ENCODE data around the gene CCDC154. TPM values are rescaled to one million over a fixed set of nuclear protein-coding genes. Genes with fewer than 3 reads are reported as not detected.

The CCDC154 gene
- total and polyA plus RNA-seq, 2 experiments from 2014 or later: 0.31 TPM; not detected in 1

DNA sequence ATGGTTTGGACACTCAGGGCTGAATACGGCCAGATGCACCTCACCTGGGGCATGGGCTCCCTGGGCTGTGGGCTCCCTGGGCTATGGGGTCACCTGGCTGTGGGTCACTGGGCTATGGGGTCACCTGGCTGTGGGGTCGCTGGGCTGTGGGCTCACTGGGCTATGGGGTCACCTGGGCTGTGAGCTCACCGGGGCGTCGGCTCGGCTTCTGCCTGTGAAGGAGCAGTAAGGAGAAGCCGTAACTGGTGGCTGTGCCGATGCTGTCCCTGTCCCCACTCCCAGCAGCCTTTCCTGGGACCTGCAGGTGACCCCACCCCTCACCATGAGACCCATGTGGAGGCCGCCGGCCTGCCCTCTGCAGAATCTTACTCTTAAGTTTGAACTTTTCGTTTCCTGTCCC is 15.3 kb downstream of the CCDC154 start (continued):
- no peak for TF ChIP-seq ZNF114 (CRISPR knock-in tag; IDR thresholded peaks at IDR 0.05)
- no peak for TF ChIP-seq NANOG (IDR thresholded peaks at IDR 0.05; ENCODE audit: borderline replicate concordance)
- no peak for TF ChIP-seq ZNF462 (CRISPR knock-in tag; IDR thresholded peaks at IDR 0.05)
- TF ChIP-seq ZNF331 (CRISPR knock-in tag; IDR thresholded peaks at IDR 0.05; ENCODE audit: low read depth): no peak
- TF ChIP-seq STAT1 (IDR thresholded peaks at IDR 0.05; ENCODE audit: unreplicated experiment): no peak
- TF ChIP-seq JUNB (IDR thresholded peaks at IDR 0.05; ENCODE audit: unreplicated experiment): no peak

DNA sequence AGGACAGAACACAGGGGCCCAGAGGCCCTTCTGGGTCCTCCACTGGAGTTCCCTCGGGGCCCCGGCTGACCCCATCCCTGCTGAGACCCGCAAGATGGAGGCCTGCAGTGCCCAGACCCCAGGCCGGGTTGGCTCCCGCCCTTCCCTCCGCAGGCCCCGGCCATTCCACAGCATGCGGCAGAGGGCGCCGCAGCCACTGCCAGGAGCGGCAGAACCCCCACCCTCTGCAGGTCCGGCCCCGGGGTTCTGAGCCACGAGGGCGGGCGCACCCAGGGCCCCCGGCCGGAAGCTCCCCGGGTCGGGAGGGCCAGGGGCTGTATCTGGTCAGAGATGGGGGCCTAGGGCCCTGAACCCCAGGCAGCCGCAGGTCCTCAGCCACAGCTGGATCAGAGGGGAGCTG is 15.8 kb downstream of the CCDC154 start:
- Histone ChIP-seq H3K36me3 (ENCODE audit: insufficient read depth) (no peaks in the 10 kb centered on the region), H3K9me2 (ENCODE audit: insufficient read depth) (no peaks in the 10 kb centered on the region), H3K4me1 (ENCODE audit: insufficient read depth) (no peaks in the 10 kb centered on the region), H3K4me3 (no peak overlapping the region), H3K79me2 (replicated peaks; ENCODE audit: insufficient read depth) (no peaks in the 10 kb centered on the region), H3K27ac (ENCODE audit: low read depth) (no peak overlapping the region), H3K4me2 (no peak overlapping the region), H4K20me1 (replicated peaks; ENCODE audit: insufficient read depth) (no peaks in the 10 kb centered on the region), H2AFZ (peak overlapping the region; percentile 43), H3F3A (replicated peaks; ENCODE audit: low read depth) (no peaks in the 10 kb centered on the region), H3K27me3 (ENCODE audit: insufficient read depth) (no peaks in the 10 kb centered on the region)
- Mint-ChIP-seq H3K9me3 (no peaks in the 10 kb centered on the region; the same call in 2 of the 3 replicates), H3K4me1 (no peaks in the 10 kb centered on the region), H3K27ac (no peak overlapping the region), H3K4me3 (no peak overlapping the region), H3K27me3 (ENCODE audit: insufficient read depth, low read depth, poor library complexity) (peaks cover 9% of the 10 kb centered on the region), H3K36me3 (ENCODE audit: low read depth) (no peaks in the 10 kb centered on the region)
- TF ChIP-seq, protein P1, sequence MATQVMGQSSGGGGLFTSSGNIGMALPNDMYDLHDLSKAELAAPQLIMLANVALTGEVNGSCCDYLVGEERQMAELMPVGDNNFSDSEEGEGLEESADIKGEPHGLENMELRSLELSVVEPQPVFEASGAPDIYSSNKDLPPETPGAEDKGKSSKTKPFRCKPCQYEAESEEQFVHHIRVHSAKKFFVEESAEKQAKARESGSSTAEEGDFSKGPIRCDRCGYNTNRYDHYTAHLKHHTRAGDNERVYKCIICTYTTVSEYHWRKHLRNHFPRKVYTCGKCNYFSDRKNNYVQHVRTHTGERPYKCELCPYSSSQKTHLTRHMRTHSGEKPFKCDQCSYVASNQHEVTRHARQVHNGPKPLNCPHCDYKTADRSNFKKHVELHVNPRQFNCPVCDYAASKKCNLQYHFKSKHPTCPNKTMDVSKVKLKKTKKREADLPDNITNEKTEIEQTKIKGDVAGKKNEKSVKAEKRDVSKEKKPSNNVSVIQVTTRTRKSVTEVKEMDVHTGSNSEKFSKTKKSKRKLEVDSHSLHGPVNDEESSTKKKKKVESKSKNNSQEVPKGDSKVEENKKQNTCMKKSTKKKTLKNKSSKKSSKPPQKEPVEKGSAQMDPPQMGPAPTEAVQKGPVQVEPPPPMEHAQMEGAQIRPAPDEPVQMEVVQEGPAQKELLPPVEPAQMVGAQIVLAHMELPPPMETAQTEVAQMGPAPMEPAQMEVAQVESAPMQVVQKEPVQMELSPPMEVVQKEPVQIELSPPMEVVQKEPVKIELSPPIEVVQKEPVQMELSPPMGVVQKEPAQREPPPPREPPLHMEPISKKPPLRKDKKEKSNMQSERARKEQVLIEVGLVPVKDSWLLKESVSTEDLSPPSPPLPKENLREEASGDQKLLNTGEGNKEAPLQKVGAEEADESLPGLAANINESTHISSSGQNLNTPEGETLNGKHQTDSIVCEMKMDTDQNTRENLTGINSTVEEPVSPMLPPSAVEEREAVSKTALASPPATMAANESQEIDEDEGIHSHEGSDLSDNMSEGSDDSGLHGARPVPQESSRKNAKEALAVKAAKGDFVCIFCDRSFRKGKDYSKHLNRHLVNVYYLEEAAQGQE (IDR thresholded peaks at IDR 0.05; ENCODE audit: unreplicated experiment): no peak
- TF ChIP-seq, protein P2, sequence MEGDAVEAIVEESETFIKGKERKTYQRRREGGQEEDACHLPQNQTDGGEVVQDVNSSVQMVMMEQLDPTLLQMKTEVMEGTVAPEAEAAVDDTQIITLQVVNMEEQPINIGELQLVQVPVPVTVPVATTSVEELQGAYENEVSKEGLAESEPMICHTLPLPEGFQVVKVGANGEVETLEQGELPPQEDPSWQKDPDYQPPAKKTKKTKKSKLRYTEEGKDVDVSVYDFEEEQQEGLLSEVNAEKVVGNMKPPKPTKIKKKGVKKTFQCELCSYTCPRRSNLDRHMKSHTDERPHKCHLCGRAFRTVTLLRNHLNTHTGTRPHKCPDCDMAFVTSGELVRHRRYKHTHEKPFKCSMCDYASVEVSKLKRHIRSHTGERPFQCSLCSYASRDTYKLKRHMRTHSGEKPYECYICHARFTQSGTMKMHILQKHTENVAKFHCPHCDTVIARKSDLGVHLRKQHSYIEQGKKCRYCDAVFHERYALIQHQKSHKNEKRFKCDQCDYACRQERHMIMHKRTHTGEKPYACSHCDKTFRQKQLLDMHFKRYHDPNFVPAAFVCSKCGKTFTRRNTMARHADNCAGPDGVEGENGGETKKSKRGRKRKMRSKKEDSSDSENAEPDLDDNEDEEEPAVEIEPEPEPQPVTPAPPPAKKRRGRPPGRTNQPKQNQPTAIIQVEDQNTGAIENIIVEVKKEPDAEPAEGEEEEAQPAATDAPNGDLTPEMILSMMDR (conservative IDR thresholded peaks at IDR 0.05; ENCODE audit: low read depth in 2 of 2): peak; percentile 46 to 74
- TF ChIP-seq POLR2AphosphoS5 (IDR thresholded peaks at IDR 0.05; ENCODE audit: low read depth) (no peak), STAT1 (IDR thresholded peaks at IDR 0.05; ENCODE audit: unreplicated experiment) (no peak), ETS1 (IDR thresholded peaks at IDR 0.05) (no peak), NANOG (IDR thresholded peaks at IDR 0.05; ENCODE audit: borderline replicate concordance) (no peak), EZH2phosphoT487 (IDR thresholded peaks at IDR 0.05; ENCODE audit: unreplicated experiment) (no peak), ZNF331 (CRISPR knock-in tag; IDR thresholded peaks at IDR 0.05; ENCODE audit: low read depth) (no peak)
- ATAC-seq: peak; percentile 88
- peak; percentile 81 for DNase-seq (ENCODE audit: low spot score)

Measured in GM23338 (cell line).